Measurements from ENCODE around the gene LPIN3.
A peak's percentile ranks its signal among the peaks of the same experiment; 100 is the strongest.

Gene LPIN3

GRCh38 chr20:41394931-41395666, 54.5 kb downstream of the LPIN3 start:
- Mint-ChIP-seq H3K4me1 (peaks cover 51% of the 10 kb centered on the region), H3K27me3 (ENCODE audit: low read depth) (peaks cover 1% of the 10 kb centered on the region), H3K36me3 (ENCODE audit: low read depth) (no peaks in the 10 kb centered on the region), H3K27ac (no peak overlapping the region), H3K4me3 (no peak overlapping the region), H3K9me3 (no peaks in the 10 kb centered on the region)
- no peak for TF ChIP-seq CTCF (IDR thresholded peaks at IDR 0.05; ENCODE audit: unreplicated experiment in 3 of 3)

GRCh38 chr20:41395667-41396664, 55.3 kb downstream of the LPIN3 start:
- H3K4me1 Mint-ChIP-seq = peaks cover 47% of the 10 kb centered on the region
- peak overlapping the region; percentile 5 to 62 (median 40) for H3K27ac Mint-ChIP-seq
- no peak for TF ChIP-seq CTCF (IDR thresholded peaks at IDR 0.05; ENCODE audit: unreplicated experiment in 3 of 3)
- peaks cover 3% of the 10 kb centered on the region for H3K27me3 Mint-ChIP-seq (ENCODE audit: low read depth)
- no peaks in the 10 kb centered on the region for H3K9me3 Mint-ChIP-seq
- H3K36me3 Mint-ChIP-seq (ENCODE audit: low read depth) = no peaks in the 10 kb centered on the region
- no peak overlapping the region for H3K4me3 Mint-ChIP-seq

GRCh38 chr20:41398408-41398807, 57.8 kb downstream of the LPIN3 start:
- Mint-ChIP-seq H3K4me3 (no peak overlapping the region), H3K36me3 (ENCODE audit: low read depth) (peaks cover 11% of the 10 kb centered on the region), H3K4me1 (peaks cover 31% of the 10 kb centered on the region), H3K27ac (peak overlapping the region; percentile 23 to 91 (median 70)), H3K27me3 (ENCODE audit: low read depth) (peaks cover 3% of the 10 kb centered on the region), H3K9me3 (no peaks in the 10 kb centered on the region)
- no peak for TF ChIP-seq CTCF (IDR thresholded peaks at IDR 0.05; ENCODE audit: unreplicated experiment in 3 of 3)

- Mint-ChIP-seq H3K36me3 (ENCODE audit: low read depth) (peaks cover 46% of the 10 kb centered on the region), H3K4me3 (no peak overlapping the region), H3K27me3 (ENCODE audit: low read depth) (peaks cover 3% of the 10 kb centered on the region), H3K27ac (no peak overlapping the region), H3K9me3 (no peaks in the 10 kb centered on the region), H3K4me1 (peaks cover 10% of the 10 kb centered on the region)
- no peak for TF ChIP-seq CTCF (IDR thresholded peaks at IDR 0.05; ENCODE audit: unreplicated experiment in 3 of 3)
Observed at GRCh38 chr20:41403604-41404003, 63.0 kb downstream of the LPIN3 start.

- H3K27me3 Mint-ChIP-seq (ENCODE audit: low read depth) = no peaks in the 10 kb centered on the region
- no peak overlapping the region for H3K4me3 Mint-ChIP-seq
- H3K9me3 Mint-ChIP-seq = no peaks in the 10 kb centered on the region
- H3K4me1 Mint-ChIP-seq = peaks cover 24% of the 10 kb centered on the region
- H3K36me3 Mint-ChIP-seq (ENCODE audit: low read depth) = peaks cover 59% of the 10 kb centered on the region
- no peak for TF ChIP-seq CTCF (IDR thresholded peaks at IDR 0.05; ENCODE audit: unreplicated experiment in 3 of 3)
- H3K27ac Mint-ChIP-seq = no peak overlapping the region
Observed at GRCh38 chr20:41405436-41405835, 64.8 kb downstream of the LPIN3 start.
